OCI-LY1 (cell line): ENCODE results near the gene CPNE5.

Experiments used
- H2AFZ ChIP-seq: fragments of 200-600 bp; sonication (generic), shearing (Covaris generic); 2 replicates; pipeline ENCODE4 v1.6.0; 2014; ENCODE audit warnings: antibody characterized with exemption, mild to moderate bottlenecking, low read length
- H3F3A ChIP-seq: fragments of 200-600 bp; sonication (generic), shearing (Covaris generic); 2 replicates; pipeline ENCODE4 v1.6.0; 2014; ENCODE audit warnings: mild to moderate bottlenecking, antibody characterized with exemption, low read length, moderate library complexity; ENCODE audit not compliant: insufficient read depth
- H3K27ac ChIP-seq: fragments of 200-600 bp; sonication (generic); 2 replicates; pipeline ENCODE4 v1.5.1; 2014; ENCODE audit warnings: low read length, mixed run types, mild to moderate bottlenecking, low read depth; ENCODE audit not compliant: poor library complexity, severe bottlenecking
- H3K27me3 ChIP-seq: fragments of 200-600 bp; sonication (generic); 2 replicates; pipeline ENCODE4 v1.6.0; 2014; ENCODE audit warnings: antibody characterized with exemption, mild to moderate bottlenecking, low read length, moderate library complexity; ENCODE audit not compliant: insufficient read depth
- H3K36me3 ChIP-seq: fragments of 200-600 bp; sonication (generic); 2 replicates; pipeline ENCODE4 v1.6.1; 2014; ENCODE audit warnings: mild to moderate bottlenecking, antibody characterized with exemption, low read length, moderate library complexity, mixed read lengths; ENCODE audit not compliant: insufficient read depth
- H3K4me1 ChIP-seq: fragments of 200-600 bp; sonication (generic); 2 replicates; pipeline ENCODE4 v1.5.1; 2014; ENCODE audit warnings: mild to moderate bottlenecking, low read length, moderate library complexity; ENCODE audit not compliant: insufficient read depth, severe bottlenecking
- H3K4me2 ChIP-seq: fragments of 200-600 bp; sonication (generic), shearing (Covaris generic); 2 replicates; pipeline ENCODE4 v1.6.1; 2014; ENCODE audit warnings: low read length
- H3K4me3 ChIP-seq: fragments of 200-600 bp; sonication (generic); 2 replicates; pipeline ENCODE4 v1.5.1; 2014; ENCODE audit warnings: low read length, low read depth, mild to moderate bottlenecking, mixed read lengths; ENCODE audit not compliant: poor library complexity, severe bottlenecking
- H3K79me2 ChIP-seq: fragments of 200-600 bp; shearing (Covaris generic); 2 replicates; pipeline ENCODE4 v1.6.1; 2016; ENCODE audit warnings: mixed run types, low read length, mixed read lengths; ENCODE audit not compliant: insufficient read depth
- H3K9ac ChIP-seq: fragments of 200-600 bp; sonication (generic), shearing (Covaris generic); 2 replicates; pipeline ENCODE4 v1.6.1; 2014; ENCODE audit warnings: mild to moderate bottlenecking, low read length, mixed read lengths
- H3K9me2 ChIP-seq: fragments of 200-600 bp; sonication (generic), shearing (Covaris generic); 2 replicates; pipeline ENCODE4 v1.6.1; 2014; ENCODE audit warnings: low read depth, mild to moderate bottlenecking, low read length, mixed read lengths
- H3K9me3 ChIP-seq: fragments of 200-600 bp; shearing (Covaris generic); 2 replicates; pipeline ENCODE4 v1.6.1; 2014; ENCODE audit warnings: low read length, mixed read lengths
- H4K20me1 ChIP-seq: fragments of 200-600 bp; sonication (generic), shearing (Covaris generic); 2 replicates; pipeline ENCODE4 v1.6.0; 2016; ENCODE audit warnings: mild to moderate bottlenecking, low read length; ENCODE audit not compliant: insufficient read depth
- CTCF ChIP-seq: fragments of 200-600 bp; sonication (generic), shearing (Covaris generic); IDR thresholded peaks from 2 replicates; pipeline ENCODE4 v1.5.1; 2017; ENCODE audit warnings: mild to moderate bottlenecking, antibody characterized with exemption, low read length, moderate library complexity, mixed read lengths
- EZH2 ChIP-seq: fragments of 200-600 bp; sonication (generic), shearing (Covaris generic); IDR thresholded peaks from 2 replicates; pipeline ENCODE4 v1.8.0; 2017; ENCODE audit warnings: borderline replicate concordance, mixed run types, mild to moderate bottlenecking, antibody characterized with exemption, low read length, moderate library complexity, mixed read lengths

Gene CPNE5

DNA sequence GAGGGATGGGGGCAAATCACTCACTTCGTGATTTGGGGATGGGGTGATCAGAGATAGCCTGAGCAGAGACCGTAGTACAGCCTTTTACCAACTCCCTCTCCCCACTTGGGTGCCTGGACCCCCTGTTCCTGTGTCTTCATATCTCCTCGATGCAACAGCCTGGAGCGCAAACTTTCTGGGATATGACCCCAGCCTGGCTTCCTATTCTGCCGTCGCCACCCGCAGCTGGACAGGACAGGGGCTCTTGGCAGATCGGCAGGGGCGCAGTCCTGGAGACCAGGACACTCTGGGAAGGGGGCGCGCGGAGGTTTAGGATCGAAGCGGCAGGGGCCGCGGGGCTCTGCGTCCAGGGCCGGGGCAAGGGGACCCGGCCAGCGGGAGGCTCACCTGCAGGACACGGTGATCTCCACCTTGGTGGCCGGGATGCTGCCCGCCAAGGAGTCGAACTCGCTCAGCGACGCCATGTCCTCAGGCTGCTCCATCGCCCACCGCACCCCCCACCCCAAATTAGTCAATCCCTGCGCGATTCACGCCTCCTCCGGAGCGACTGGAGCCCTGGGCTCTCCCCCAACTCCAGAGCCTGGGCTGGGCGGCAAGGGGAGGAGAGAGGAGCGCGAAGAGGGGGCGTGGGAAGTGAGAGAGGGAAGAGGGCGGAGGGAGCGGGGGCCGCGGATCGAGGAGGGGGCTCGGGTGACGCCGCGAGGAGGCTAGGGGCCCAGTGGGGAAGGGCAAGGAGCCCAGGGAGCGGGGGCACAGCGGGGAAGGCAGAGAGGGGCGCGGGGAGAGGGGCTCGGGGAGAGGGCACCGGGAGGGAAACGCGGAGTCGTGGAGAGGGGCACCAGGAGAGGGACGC is at the start of gene CPNE5:
Gene CPNE5, minus strand, starts transcription at position 549 of the 853 bp plus-strand sequence. Its CDS starts 67 bp downstream, at position 482.
- H2AFZ ChIP-seq: no peak within 1 kb of the TSS
- no peak within 1 kb of the TSS; the same call in 1 of the 2 replicates for H3K9ac ChIP-seq
- H3K27ac ChIP-seq: no peak within 1 kb of the TSS

GRCh38 chr6:36888115-36888643 is 48.9 kb upstream of the CPNE5 start:
- H3K4me1 ChIP-seq: peaks cover 23% of the 10 kb centered on the region
- no peak overlapping the region for H3K9ac ChIP-seq
- H3K4me3 ChIP-seq: no peak overlapping the region
- TF ChIP-seq EZH2 (no peak), CTCF (no peak)
- H3K9me2 ChIP-seq: no peaks in the 10 kb centered on the region
- H3K9me3 ChIP-seq: no peaks in the 10 kb centered on the region
- H3K4me2 ChIP-seq: no peak overlapping the region
- peaks cover 19% of the 10 kb centered on the region for H3K36me3 ChIP-seq
- no peaks in the 10 kb centered on the region for H3K27me3 ChIP-seq
- no peaks in the 10 kb centered on the region for H4K20me1 ChIP-seq
- peaks cover 35% of the 10 kb centered on the region for H3K79me2 ChIP-seq
- H2AFZ ChIP-seq: no peak overlapping the region
- H3F3A ChIP-seq: no peaks in the 10 kb centered on the region
- peak overlapping the region; percentile 79 for H3K27ac ChIP-seq

More for the DNA sequence above, at the start of gene CPNE5:
- no peaks in the 10 kb centered on the region for H3K79me2 ChIP-seq
- H3K4me2 ChIP-seq: peak within 1 kb of the TSS; percentile 67
- peak within 1 kb of the TSS; percentile 51 for H3K4me3 ChIP-seq
- no peaks in the 10 kb centered on the region for H3K9me3 ChIP-seq
- H3K27me3 ChIP-seq: peaks cover 9% of the 10 kb centered on the region; the same call in 1 of the 2 replicates
- H3K9me2 ChIP-seq: no peaks in the 10 kb centered on the region
- TF ChIP-seq EZH2 (no peak), CTCF (no peak)
- peaks cover 11% of the 10 kb centered on the region for H3K4me1 ChIP-seq
- H3F3A ChIP-seq: no peaks in the 10 kb centered on the region
- no peaks in the 10 kb centered on the region for H3K36me3 ChIP-seq
- H4K20me1 ChIP-seq: no peaks in the 10 kb centered on the region

DNA sequence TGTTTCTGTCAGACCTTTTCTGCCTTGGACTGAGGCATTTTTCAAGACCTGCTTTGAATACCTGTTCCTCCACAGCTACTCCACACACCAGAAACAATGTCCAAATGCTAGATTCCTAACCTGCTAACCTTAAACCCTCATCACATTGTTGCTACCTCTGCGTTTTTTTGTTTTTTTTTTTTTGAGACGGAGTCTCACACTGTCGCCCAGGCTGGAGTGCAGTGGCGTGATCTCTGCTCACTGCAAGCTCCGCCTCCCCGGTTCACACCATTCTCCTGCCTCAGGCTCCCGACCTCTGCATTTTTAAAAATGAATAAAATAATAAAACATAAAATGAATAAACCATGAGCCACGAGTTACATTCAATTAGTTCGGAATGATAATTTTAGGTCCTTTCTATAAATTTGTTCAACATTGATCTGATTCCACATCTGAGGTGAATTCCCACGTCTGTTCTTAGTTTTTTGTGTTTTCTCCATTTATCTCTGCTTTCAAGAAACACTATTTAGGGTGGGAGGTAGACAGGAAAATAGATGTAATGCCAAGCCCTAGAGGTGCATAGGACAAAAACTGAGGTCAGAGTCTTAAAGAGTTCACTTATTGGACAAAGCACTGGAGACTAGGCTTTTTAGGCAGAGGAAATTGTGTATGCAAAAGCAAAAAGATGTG is 47.8 kb upstream of the CPNE5 start:
- Histone ChIP-seq H3K4me1 (peaks cover 23% of the 10 kb centered on the region), H3K36me3 (peaks cover 13% of the 10 kb centered on the region), H3K9me3 (no peaks in the 10 kb centered on the region), H4K20me1 (no peaks in the 10 kb centered on the region), H3K9me2 (no peaks in the 10 kb centered on the region), H3K4me2 (peak overlapping the region; percentile 91), H3K27ac (peak overlapping the region; percentile 79), H3K27me3 (no peaks in the 10 kb centered on the region), H3K79me2 (peaks cover 35% of the 10 kb centered on the region), H3K9ac (peak overlapping the region; percentile 94), H2AFZ (no peak overlapping the region), H3F3A (no peaks in the 10 kb centered on the region), H3K4me3 (peak overlapping the region; percentile 94)
- TF ChIP-seq EZH2: no peak
